Cerebellar cortex (tissue), 1 donor: ENCODE results near the gene MXRA7.
A peak's percentile ranks its signal among the peaks of the same experiment; 100 is the strongest.

Experiments used
- DNase-seq: peaks from one replicate; pipeline ENCODE4 v3.0.0-alpha.2; 2015; ENCODE audit warnings: low spot score

The MXRA7 gene

GRCh38 chr17:76696763-76697701 is 13.7 kb downstream of the MXRA7 start:
- DNase-seq, result no peak

GRCh38 chr17:76695059-76695831 is 15.5 kb downstream of the MXRA7 start:
- DNase-seq, result no peak

GRCh38 chr17:76691379-76692191 is 19.2 kb downstream of the MXRA7 start:
- no peak for DNase-seq

- DNase-seq, result no peak
Measured at GRCh38 chr17:76690596-76691280, 20.0 kb downstream of the MXRA7 start.

GRCh38 chr17:76689859-76690258 is 20.9 kb downstream of the MXRA7 start:
- DNase-seq, result no peak

GRCh38 chr17:76688165-76688622 is 22.6 kb downstream of the MXRA7 start:
- no peak for DNase-seq

- peak; percentile 22 for DNase-seq
Measured at GRCh38 chr17:76687298-76688164, 23.2 kb downstream of the MXRA7 start.

GRCh38 chr17:76686538-76687297 is 24.0 kb downstream of the MXRA7 start:
- no peak for DNase-seq

- DNase-seq, result no peak
Measured at GRCh38 chr17:76685846-76686245, 24.9 kb downstream of the MXRA7 start.

- no peak for DNase-seq
Measured at GRCh38 chr17:76685366-76685765, 25.4 kb downstream of the MXRA7 start.

GRCh38 chr17:76684756-76685155 is 26.0 kb downstream of the MXRA7 start:
- no peak for DNase-seq

- no peak for DNase-seq
Measured at GRCh38 chr17:76683921-76684745, 26.6 kb downstream of the MXRA7 start.

GRCh38 chr17:76683011-76683755 is 27.6 kb downstream of the MXRA7 start:
- no peak for DNase-seq

- DNase-seq, result no peak
Measured at GRCh38 chr17:76682296-76682695, 28.5 kb downstream of the MXRA7 start.

GRCh38 chr17:76681222-76682137 is 29.3 kb downstream of the MXRA7 start:
- DNase-seq, result peak; percentile 84

GRCh38 chr17:76679239-76679638 is 31.5 kb downstream of the MXRA7 start:
- no peak for DNase-seq

- DNase-seq, result no peak
Measured at GRCh38 chr17:76678330-76678729, 32.4 kb downstream of the MXRA7 start.
